ENCODE data around the gene TP53I11.

Gene TP53I11

DNA sequence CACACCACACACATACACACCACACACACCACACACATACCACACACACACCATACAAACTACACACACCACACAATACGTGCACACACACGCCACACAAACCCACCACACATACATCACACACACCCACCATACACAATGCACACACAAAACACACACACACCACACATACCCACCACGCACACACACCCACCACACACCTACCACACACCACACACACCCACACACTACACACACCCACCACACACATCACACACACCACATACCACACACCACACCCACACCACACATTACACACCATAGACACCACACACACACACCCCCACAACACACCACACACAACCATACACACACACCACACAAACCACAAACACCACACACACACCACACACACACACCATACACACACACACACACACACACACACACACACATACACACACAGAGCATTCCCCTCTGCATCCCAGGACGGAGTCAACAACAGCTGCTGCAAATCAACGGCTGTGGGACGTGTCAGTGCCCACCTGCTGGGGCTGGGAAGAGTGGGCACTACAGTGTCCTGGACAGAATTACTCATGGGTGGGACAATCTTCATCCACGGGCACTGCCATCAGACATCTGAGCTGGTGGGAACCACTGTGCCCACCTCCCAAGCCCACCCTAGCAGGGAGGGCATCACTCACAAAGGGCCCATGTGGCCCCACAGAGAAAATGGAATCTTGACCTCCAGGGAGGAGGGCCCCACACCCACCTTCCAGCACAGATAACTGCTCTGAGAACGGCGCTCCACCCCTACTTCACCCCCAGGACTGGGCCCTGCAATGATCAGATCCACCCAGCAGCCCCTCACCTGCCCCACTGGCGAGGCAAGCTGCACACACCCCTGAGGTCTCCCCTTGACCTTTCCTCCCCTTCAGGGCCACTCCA, 8.4 kb downstream of the TP53I11 start:
- Mint-ChIP-seq H3K4me3 (no peak overlapping the region), H3K9me3 (no peaks in the 10 kb centered on the region), H3K4me1 (ENCODE audit: low read depth) (peaks cover 24% of the 10 kb centered on the region), H3K27ac (peak overlapping the region; percentile 63), H3K27me3 (no peaks in the 10 kb centered on the region), H3K36me3 (ENCODE audit: low read depth) (no peaks in the 10 kb centered on the region)
- no peak for DNase-seq

DNA sequence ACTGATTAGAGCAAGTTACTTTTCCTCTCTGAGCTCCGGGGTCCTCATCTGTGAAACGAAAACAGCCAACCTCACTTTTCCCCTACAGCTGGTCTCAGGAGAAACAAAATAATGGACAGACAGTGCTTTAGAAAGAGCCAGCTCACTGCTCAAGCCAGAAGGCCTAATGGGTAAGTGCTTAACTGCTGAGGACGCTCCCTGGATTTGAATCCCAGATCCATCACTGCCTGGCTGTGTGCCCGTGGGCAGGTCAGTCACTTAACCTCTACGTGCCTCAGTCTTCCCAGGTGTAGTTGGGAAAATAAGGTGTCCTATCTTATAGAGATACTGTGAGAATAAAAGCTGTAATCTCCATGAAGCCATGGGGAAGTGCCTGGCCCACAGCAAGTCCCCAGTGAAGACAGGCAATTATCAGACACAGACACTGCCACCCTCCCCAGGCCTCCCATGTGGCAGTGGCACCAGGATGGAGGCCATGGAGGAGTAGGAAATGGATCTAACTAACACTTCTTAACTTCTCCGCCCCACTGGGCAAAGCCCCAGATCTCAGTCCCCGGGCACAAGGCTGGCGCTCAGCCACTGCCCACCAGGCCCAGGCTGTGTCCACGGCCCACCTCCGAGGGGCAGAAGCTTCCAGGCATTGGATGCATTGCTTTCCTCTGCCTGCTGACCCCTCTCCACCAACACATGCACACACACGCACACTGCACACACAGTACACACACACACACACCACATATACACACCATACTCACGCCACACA, 9.2 kb downstream of the TP53I11 start:
- DNase-seq, result no peak
- H3K4me3 Mint-ChIP-seq, result no peak overlapping the region
- peaks cover 24% of the 10 kb centered on the region for H3K4me1 Mint-ChIP-seq (ENCODE audit: low read depth)
- H3K27me3 Mint-ChIP-seq, result no peaks in the 10 kb centered on the region
- no peaks in the 10 kb centered on the region for H3K36me3 Mint-ChIP-seq (ENCODE audit: low read depth)
- no peaks in the 10 kb centered on the region for H3K9me3 Mint-ChIP-seq
- no peak overlapping the region for H3K27ac Mint-ChIP-seq

DNA sequence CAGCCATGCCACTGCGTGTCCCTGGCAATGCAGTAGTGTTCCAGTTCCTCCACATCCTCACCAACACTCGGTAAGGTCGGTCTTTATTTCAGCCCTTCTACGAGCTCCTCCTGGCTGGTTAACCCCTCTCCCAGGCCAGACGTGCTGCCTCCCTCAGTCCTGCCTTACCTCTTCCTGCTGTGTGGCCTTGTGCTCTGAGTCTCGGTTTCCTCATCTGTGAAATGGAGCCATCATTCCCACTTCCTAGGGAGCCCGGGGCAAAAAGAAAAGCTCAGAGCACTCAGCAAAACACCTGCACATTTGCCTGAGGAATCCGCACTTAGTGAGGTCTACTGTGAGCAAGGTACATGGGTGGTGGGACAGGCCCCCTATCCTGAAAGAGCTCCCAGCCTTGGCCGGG, 9.8 kb downstream of the TP53I11 start:
- no peak overlapping the region for H3K27ac Mint-ChIP-seq
- no peaks in the 10 kb centered on the region for H3K27me3 Mint-ChIP-seq
- H3K4me3 Mint-ChIP-seq, result no peak overlapping the region
- no peak for DNase-seq
- H3K36me3 Mint-ChIP-seq (ENCODE audit: low read depth), result no peaks in the 10 kb centered on the region
- H3K9me3 Mint-ChIP-seq, result no peaks in the 10 kb centered on the region
- peaks cover 24% of the 10 kb centered on the region for H3K4me1 Mint-ChIP-seq (ENCODE audit: low read depth)

DNA sequence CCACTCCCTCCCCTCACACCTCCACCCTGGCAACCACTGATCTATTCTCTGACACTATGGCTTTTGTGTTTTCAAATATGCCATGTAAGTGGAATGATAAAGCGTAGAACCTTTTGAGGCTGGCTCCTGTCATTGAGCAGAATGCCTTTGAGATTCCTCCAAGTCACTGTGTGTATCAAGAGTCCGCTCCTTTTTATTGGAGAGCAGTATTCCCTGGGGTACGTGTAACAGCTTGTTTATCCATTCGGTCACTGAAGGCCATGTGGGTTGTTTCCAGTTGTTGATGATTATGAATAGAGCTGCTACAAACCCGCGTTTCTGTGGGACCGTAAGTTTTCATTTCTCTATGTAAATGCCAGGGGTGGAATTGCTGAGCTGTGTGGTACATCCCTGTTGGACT, 10.3 kb downstream of the TP53I11 start:
- Mint-ChIP-seq H3K36me3 (ENCODE audit: low read depth) (no peaks in the 10 kb centered on the region), H3K4me3 (no peak overlapping the region), H3K27me3 (no peaks in the 10 kb centered on the region), H3K4me1 (ENCODE audit: low read depth) (peaks cover 24% of the 10 kb centered on the region), H3K27ac (no peak overlapping the region), H3K9me3 (no peaks in the 10 kb centered on the region)
- no peak for DNase-seq

DNA sequence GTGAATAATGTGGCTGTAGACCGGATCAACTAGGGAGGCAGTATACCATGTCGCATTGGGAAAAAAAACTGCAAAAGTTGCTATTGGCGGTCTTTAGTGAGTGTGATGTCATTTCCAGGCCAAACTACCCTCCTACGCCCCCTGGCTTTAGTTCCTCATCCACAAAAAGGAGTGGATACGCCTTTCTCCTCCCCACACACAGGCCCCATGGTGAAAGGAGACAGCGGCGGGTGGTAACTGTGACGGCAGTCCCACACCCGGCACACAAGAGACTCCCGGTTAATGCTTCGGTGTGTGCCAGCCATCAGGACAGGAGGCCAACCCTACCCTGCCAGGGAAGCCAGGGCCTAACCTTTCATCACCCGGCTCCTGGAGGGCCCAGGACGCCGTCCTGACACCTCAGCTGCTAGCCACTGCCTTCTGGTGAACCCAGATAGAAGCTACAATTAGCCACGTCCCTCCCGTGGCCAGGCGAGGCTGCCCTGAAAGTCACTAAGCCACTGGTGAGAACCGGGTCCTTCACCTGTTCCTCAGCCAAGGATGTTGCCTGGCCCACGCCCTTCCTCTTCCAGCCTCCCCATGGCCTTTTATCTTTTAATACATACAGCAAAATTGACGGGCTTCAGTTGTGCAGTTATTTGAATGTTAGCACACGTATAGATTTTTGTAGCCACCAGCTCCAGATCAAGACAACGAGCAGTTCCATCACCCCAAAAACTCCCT, 10.8 kb downstream of the TP53I11 start:
- DNase-seq, result no peak
- Mint-ChIP-seq H3K27me3 (no peaks in the 10 kb centered on the region), H3K36me3 (ENCODE audit: low read depth) (no peaks in the 10 kb centered on the region), H3K4me3 (no peak overlapping the region), H3K4me1 (ENCODE audit: low read depth) (peaks cover 24% of the 10 kb centered on the region), H3K9me3 (no peaks in the 10 kb centered on the region), H3K27ac (no peak overlapping the region)

DNA sequence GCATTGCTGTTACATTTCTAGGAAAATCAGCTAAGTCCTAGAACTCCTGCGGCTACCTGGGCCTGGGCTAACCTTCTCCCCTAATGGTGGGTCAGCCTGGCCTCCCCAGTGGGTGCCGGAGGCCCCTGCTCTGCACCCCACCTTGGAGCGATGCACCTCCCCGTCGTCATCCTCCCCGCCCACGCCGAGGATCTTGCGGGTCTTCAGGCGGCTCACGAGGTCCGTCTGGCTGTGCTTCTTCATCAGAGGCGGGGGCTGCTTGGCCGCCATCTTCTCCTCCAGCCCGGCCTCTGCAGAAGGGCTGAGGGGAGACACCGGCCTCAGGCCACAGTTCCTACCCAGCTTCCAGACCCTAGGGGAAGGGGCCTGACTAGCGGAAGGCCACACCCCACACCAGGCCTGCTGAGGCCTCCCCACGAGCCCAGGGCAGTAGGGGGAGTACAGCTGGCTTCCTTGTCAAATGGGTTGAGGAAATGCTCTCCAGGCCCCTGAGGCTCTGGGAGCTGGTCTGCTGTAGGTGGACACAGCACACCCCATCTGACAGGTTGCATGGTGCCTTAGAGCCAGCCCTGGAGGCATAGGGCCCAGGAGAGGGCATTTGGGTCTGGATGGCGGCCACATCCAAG, 12.5 kb downstream of the TP53I11 start:
- no peak overlapping the region for H3K27ac Mint-ChIP-seq
- H3K4me3 Mint-ChIP-seq, result no peak overlapping the region
- H3K27me3 Mint-ChIP-seq, result no peaks in the 10 kb centered on the region
- H3K36me3 Mint-ChIP-seq (ENCODE audit: low read depth), result no peaks in the 10 kb centered on the region
- peaks cover 12% of the 10 kb centered on the region for H3K4me1 Mint-ChIP-seq (ENCODE audit: low read depth)
- no peak for DNase-seq
- no peaks in the 10 kb centered on the region for H3K9me3 Mint-ChIP-seq

DNA sequence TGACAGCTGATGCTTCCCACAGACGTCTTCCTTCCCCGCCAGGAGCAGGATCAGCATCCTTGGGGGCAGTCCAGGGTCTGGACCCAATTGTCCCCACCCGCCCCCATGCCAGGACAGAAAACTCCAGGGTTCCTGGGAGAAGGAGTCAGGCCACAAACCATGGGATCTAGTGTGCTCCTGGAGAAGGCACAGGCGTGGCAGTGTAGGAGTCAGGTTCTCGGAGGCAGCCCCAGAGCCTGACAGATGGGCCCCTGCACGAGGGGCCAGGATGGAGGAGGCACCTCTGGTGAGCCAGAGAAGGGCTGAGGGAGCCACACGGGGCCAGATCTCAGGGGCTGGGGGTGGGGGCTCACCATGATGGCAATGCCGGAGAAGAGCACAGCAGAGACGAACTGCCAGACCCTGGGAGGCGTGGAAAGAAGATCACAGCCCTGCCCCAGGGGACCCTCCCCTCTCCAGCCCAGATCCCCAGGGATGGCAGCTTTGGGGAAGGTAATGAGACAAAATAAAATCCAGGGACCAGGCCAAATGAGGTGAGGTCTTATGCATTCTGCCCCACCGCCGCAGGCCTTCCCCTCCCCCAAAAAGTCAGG, 13.6 kb downstream of the TP53I11 start:
- Mint-ChIP-seq H3K27me3 (no peaks in the 10 kb centered on the region), H3K4me1 (ENCODE audit: low read depth) (peaks cover 1% of the 10 kb centered on the region), H3K36me3 (ENCODE audit: low read depth) (no peaks in the 10 kb centered on the region), H3K27ac (no peak overlapping the region), H3K4me3 (no peak overlapping the region), H3K9me3 (no peaks in the 10 kb centered on the region)
- DNase-seq, result no peak

DNA sequence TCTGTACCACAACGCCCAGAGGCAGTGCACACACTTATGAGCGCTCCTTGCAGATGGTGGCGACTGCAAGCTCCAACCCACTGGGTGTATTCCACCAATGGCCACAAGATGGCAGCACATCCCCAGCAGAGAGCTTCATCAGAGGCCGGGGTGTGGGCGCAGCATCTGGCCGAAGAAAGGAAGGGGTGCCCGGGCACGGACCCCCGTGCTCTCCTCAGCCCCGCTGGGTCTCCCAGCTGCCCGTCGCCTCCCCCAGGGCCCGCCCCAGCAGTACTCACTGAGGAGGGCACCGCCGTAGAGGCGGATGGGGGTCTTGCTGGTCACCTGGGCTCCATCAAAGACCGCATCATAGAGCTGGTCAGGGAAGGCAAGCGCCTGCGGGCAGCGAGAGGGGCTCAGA, 14.2 kb downstream of the TP53I11 start:
- peak; percentile 91 for DNase-seq
- Mint-ChIP-seq H3K4me3 (no peak overlapping the region), H3K27me3 (no peaks in the 10 kb centered on the region), H3K27ac (no peak overlapping the region), H3K9me3 (no peaks in the 10 kb centered on the region), H3K4me1 (ENCODE audit: low read depth) (no peaks in the 10 kb centered on the region), H3K36me3 (ENCODE audit: low read depth) (no peaks in the 10 kb centered on the region)

DNA sequence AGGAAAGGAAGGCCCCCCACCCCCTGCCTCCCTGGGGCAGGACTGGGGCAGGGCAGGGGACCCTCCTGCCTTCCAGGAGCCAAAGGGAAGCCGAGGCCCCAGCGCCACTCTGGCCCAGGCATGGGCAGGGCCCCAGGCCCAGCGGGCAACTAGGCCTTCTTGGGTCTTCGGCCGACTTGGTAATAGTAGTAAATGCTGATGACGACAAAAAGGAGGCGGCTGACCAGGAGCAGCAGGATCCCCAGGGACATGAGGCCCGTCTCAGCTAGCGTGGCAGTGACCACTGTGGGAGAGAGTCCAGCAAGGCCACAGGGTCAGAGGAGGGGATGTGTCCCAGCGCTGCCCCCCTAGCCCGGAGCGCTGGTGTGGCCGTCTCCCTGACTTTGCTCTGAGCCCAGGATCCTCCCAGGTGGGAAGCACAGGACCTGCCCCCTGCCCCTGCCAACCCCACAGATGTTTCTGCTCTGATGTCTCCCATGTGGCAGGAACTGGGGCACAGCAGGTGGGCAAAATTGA, 15.9 kb downstream of the TP53I11 start:
- H3K36me3 Mint-ChIP-seq (ENCODE audit: low read depth), result no peaks in the 10 kb centered on the region
- H3K9me3 Mint-ChIP-seq, result no peaks in the 10 kb centered on the region
- DNase-seq, result no peak
- no peaks in the 10 kb centered on the region for H3K27me3 Mint-ChIP-seq
- no peak overlapping the region for H3K4me3 Mint-ChIP-seq
- H3K4me1 Mint-ChIP-seq (ENCODE audit: low read depth), result no peaks in the 10 kb centered on the region
- no peak overlapping the region for H3K27ac Mint-ChIP-seq

DNA sequence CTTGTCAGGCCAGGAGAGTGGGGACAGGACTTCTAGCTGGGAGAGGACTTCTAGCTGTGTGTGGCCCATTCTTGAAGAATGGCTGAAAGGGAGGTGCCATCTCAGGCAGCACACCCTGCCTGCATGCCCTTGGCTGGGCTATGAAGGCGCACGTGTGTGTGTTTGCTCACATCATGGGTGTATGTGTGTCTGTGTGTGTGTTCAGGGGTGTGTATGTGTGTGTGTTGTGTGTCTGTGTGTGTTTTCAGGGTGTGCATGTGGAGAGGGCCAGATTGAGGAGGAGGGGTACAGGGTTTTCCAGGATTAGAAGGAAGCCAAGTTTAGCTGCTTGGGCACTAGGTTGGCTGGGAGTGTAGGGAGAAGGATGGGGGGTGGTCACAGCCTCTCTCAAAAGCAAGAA, 16.6 kb downstream of the TP53I11 start:
- Mint-ChIP-seq H3K4me1 (ENCODE audit: low read depth) (no peaks in the 10 kb centered on the region), H3K4me3 (no peak overlapping the region), H3K27me3 (no peaks in the 10 kb centered on the region), H3K36me3 (ENCODE audit: low read depth) (no peaks in the 10 kb centered on the region), H3K27ac (no peak overlapping the region), H3K9me3 (no peaks in the 10 kb centered on the region)
- DNase-seq, result no peak

DNA sequence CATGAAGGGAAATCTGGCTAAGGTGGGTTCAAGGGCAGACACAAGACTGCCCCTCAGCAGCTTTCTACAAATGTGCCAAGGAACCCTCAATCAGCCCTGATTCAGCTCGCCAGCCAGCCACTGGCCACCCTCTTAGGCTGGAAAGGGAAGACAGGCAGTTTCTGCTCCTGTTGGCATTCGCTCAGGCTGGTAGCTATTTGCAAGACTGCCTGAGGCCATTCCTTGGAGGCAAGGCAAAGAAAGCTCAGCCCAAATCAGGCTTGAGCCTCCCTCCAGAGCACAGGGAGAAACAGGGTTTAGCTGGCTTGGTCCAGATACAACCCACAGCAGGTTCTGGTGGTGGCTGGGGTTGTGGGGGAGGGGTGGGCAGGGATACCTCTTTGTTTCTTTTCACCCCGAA, 19.2 kb downstream of the TP53I11 start:
- no peak overlapping the region for H3K27ac Mint-ChIP-seq
- no peaks in the 10 kb centered on the region for H3K9me3 Mint-ChIP-seq
- H3K4me1 Mint-ChIP-seq (ENCODE audit: low read depth), result no peaks in the 10 kb centered on the region
- H3K4me3 Mint-ChIP-seq, result no peak overlapping the region
- H3K36me3 Mint-ChIP-seq (ENCODE audit: low read depth), result no peaks in the 10 kb centered on the region
- no peaks in the 10 kb centered on the region for H3K27me3 Mint-ChIP-seq
- DNase-seq, result no peak

DNA sequence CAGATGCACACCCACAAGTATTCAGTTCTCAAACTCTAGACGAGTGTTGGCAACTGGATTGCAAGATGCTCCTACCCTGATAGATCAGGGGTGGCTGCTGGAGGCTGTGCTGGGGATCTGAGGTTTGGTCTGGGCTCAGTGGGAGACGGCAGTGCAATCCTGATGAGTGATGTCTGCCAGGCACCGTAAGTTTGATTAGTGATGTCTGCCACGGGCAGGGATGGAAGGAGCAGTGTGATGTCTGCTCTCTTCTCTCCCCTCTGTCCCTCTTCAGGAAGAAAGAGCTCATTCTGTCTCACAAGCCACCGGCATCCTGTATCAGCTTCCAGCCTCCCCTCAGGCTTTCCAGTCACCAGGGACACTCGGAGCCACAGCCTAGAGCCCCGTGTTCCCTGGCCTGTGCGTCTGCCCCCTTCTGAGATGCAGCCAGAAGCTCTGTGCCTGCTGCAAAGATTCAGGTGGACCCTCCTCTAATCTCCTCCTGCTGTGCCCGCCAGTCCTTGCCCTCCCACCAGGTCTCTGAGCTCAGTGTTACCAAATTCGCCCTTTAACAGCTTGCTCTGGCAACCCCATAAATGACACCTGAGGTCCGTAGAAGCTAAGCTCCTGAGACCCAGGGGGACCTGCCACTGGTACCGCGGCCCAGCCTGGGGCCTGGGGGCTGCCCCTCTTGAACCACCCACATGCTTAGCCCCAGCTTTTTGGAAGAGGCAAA, 19.9 kb downstream of the TP53I11 start:
- Mint-ChIP-seq H3K4me3 (no peak overlapping the region), H3K9me3 (no peaks in the 10 kb centered on the region), H3K36me3 (ENCODE audit: low read depth) (no peaks in the 10 kb centered on the region), H3K27me3 (no peaks in the 10 kb centered on the region), H3K4me1 (ENCODE audit: low read depth) (no peaks in the 10 kb centered on the region), H3K27ac (peak overlapping the region; percentile 48)
- no peak for DNase-seq

DNA sequence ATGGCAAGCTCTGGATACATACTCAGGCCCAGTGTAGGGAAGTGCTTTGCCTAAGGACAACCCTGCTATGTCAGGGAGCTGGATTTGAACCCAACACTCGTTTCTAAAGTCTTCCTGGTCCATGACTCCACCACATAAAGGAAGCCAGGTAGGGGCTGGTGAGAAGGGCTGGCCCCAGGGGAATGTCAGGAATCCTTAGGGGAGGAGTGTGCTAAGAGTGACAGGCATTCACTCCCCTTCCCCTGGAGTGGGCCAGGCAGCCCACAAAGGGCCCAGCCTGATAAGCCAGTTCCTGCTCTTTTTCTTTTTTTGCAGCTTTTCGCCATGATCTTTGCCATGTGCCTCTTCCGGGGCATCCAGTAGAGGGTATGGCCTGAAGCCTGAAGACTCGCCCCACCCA, 21.9 kb downstream of the TP53I11 start:
- Mint-ChIP-seq H3K4me3 (no peak overlapping the region), H3K36me3 (ENCODE audit: low read depth) (no peaks in the 10 kb centered on the region), H3K27ac (no peak overlapping the region)

More for the DNA sequence above, 21.9 kb downstream of the TP53I11 start:
- DNase-seq, result no peak
- H3K27me3 Mint-ChIP-seq, result no peaks in the 10 kb centered on the region
- no peaks in the 10 kb centered on the region for H3K4me1 Mint-ChIP-seq (ENCODE audit: low read depth)
- H3K9me3 Mint-ChIP-seq, result no peaks in the 10 kb centered on the region

All from activated T-cell treated with anti-CD3 and anti-CD28 coated beads, Interleukin-2, amount 50 U/mL, for 24 hours (primary cell).